Fibroblast of peridontal ligament (primary cell): ENCODE measurements around the gene P2RX2.

Experiments used
- DNase-seq: peaks from one replicate; pipeline ENCODE4 v3.0.0-alpha.2; 2010; ENCODE audit errors: extremely low read depth

P2RX2 gene

DNA sequence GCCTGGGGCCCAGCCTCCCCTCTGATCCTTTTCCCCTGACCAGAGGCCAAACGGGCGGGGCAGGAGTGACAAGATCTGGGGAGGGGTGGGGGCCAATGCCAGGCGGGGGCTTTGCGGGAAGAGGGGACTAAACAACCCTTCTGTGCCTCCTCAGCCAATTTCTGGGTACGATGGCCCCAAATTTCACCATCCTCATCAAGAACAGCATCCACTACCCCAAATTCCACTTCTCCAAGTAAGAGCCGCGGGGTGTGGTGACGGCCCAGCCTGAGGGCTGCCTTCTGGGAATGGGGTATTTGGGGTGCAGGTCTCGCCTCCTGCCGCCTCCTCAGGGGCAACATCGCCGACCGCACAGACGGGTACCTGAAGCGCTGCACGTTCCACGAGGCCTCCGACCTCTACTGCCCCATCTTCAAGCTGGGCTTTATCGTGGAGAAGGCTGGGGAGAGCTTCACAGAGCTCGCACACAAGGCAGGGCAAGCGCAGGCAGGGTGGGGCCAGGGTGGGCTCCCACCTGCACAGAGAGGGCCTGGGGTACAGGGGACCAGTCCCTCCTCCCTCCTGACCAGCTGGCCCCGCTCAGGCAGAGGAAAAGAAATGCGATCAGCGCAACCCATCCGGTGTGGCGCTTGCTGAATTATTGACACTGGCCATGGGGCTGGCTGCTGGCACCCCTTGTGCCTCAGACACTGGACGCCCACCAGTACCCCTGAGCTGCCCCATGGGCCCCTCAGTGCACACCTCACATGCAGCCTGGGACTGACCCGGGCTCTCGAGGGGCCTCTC is 1.7 kb downstream of the P2RX2 start:
- no peak for DNase-seq

DNA sequence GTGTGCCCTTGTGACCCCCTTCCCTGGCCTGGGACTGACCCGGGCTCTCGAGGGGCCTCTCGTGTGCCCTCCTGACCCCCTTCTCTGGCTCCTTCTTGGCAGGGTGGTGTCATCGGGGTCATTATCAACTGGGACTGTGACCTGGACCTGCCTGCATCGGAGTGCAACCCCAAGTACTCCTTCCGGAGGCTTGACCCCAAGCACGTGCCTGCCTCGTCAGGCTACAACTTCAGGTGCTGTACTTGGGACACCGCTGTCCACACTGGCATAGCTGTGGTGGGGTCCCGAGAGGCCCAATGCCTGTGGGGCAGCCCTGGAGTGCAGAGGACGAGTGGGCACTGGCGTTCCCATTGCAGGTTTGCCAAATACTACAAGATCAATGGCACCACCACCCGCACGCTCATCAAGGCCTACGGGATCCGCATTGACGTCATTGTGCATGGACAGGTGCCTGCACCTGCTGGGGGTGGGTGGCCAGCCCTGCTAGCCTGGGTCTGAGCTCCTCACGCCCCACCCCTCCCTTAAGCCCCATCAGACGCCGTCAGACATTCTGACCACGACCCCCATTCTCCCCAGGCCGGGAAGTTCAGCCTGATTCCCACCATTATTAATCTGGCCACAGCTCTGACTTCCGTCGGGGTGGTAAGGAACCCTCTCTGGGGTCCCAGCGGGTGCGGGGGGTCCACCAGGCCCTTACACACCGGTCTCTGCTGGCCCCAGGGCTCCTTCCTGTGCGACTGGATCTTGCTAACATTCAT is 2.5 kb downstream of the P2RX2 start:
- DNase-seq = no peak

DNA sequence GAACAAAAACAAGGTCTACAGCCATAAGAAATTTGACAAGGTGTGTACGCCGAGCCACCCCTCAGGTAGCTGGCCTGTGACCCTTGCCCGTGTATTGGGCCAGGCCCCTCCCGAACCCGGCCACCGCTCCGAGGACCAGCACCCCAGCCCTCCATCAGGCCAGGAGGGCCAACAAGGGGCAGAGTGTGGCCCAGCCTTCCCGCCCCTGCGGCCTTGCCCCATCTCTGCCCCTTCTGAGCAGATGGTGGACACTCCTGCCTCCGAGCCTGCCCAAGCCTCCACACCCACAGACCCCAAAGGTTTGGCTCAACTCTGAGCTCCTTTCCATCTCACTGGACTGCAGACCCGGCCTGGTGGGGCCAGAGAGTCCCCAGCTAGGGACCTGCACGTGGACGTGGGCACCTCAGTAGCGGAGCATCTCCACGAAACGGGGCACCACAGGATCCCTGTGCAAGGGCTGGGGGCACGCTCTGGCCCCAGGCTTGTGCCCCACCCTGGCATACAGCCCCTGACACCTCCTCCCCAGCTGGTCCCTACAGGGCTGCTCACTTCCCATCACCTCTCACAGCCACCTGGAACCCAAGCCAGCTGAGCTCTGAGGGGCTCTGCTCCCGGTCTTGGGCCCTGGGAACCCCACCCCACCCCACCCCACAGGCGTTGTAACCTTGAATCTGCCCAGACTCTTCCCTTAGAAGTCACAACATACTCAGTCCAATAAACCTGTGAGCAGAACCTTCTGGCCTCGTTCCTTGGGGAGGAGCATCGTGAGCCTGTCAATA is 3.3 kb downstream of the P2RX2 start:
- DNase-seq = no peak

DNA sequence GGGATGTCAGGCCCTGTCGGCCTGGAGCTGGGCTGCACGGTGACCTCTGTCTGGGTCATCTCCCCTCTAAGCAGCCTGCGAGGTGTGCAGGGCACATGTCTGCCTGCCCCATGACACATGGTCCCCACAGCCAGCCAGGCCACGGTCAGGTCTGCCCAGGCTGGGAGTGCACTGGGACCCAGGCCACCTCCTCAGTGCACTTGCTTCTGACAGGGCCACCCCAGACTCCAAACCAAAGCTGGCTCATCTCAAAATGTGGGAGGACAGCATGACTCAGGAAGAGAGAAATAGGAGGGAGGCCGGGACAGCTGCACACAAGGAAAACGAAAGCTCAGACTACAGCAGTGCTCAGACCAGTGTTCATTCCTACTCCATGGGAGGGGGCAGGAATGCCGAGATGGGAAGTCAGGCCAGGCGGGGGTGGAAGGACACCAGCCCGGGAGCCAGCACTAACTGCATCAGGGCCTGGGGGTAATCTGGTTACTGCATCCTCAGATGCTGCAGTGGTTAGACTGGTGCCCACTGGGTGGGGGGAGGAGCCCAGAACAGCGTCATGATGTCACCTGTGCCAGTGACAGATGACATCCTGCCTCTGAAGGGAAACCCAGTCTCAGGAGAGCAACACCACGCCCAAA is 4.0 kb downstream of the P2RX2 start:
- peak; percentile 69 for DNase-seq

DNA sequence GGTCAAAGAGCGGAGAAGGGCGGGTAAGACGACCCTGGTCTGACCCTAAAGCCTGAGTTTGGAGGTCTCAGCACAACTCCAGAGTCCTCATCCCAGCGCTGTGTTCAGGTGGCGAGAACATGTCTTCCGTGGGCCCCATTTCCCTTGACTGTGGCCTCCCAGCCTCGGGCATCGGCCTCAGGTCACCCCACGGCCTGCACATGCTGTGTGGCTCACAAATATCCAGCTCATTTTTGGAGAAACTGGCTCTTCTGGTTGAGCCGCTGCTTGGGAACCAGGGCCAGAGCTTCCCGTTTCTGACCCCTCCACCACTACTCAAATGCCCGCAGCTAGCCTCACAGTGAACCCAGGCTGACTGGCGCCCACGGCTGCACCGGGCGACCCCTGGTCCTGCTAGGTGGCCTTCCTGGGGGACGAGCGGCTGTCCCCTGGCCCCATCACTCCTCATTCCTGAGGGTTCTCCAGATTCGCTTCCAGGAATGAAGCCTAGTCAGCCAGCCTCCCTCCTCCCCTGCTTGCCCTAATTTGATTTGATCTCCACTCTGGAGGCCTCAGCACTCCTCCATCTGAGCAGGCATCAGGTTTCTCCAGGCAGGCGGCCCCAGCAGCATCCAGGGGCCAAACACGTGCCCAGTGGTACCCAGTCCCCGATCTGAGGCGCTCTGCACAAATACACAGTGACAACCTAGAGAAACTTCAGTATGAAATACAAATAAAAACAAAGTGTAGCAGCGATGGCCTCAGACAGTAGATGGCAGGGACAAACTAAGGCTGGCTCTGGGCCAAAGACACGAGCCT is 4.7 kb downstream of the P2RX2 start:
- no peak for DNase-seq

DNA sequence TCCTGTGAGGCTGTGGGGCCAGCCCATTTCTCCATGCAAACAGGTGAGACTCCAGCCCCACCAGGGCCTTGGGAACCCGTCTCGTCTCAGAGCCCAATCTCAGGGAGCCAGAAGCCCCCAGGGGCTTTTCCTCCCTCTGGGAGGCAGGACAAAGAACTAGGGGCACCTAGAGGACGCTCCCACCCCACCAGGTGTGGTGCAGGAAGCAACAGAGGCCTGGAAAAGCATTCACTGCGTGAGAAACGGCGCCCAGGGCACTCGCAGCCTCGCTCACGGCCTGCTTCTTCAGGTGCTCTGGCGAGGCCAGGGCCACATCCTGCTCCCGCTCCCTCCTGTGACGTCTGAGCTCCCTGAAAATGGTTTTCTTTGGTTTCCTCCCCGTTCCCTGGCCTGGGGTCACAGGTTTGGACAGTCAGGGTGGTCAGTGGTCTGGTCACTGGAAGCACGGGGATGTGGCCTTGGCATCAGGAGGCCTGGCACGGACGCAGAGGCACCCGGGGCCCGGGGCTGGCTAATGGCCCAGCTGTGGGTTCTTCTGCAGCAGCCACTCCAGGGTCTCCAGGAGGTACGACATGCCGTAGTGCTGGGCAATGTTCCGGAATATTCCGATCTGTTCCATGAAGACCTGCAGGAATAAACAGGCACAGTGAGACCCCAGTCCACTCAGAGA is 5.7 kb downstream of the P2RX2 start:
- DNase-seq = no peak

DNA sequence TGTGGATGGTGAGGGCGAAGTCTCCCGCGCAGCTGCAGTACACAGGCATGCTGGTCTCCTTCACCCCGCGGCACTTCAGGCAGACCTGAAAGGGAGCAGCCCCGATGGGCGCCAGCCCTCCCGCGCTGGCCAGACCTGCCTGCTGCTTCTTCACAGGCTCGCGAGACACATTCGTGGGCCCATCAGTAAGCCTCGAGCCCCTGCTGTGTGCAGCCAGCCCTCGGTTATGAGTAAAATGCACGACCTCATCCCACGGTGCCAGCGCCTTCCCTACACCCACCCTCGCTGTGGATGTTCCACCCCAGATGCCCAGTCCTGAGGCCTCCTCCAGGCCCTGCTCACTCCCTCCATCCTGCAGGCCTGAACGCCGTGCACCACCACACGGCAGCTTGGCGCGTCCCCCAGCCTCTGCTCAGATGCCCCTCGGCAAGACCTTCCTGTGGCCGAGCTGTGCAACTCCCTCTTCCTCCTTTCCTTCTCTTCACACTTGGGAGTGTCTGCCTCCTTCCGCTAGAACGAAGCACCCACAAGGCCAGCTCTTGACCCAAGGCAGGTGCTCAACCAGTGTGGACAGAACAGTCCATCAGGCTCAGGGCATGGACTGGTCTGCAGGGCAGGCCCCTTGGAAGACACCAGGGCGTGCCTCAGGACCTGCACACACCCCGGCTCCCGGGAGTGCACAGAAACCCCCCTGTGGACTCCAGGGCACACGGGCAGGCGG is 6.5 kb downstream of the P2RX2 start:
- DNase-seq = no peak

DNA sequence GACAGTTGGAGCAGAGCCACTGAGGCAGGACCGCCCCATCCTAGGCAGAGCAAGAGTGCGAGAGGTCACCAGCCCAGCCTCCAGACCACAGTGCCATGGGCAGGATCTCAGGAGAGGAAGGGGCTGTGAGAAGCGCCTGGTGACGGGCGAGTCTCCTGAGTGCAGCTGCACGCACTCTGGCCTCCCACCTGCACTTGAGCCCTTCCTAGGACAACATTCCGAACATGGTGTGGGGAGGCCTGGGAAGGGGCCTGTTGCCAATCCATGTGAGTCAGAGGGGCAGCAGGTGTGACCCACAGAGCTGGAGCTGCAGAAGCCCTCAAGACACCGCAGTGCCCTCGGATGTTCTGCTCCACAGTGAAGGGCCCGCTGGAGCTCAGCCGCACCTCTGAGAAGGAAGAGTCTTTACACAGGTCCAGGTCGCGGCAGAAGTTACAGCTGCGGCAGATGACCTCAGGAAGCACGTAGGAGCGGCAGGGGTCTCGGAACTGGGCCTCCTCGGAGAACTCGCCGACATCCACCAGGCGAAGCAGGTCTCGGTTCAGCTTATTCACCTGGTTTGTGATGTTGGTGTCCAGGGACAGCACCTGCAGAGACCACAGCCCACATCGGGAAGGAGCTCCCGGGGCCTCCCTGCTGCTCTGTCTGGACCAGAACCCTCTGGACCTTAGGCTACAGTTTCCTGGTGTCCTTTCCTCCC is 7.3 kb downstream of the P2RX2 start:
- no peak for DNase-seq

DNA sequence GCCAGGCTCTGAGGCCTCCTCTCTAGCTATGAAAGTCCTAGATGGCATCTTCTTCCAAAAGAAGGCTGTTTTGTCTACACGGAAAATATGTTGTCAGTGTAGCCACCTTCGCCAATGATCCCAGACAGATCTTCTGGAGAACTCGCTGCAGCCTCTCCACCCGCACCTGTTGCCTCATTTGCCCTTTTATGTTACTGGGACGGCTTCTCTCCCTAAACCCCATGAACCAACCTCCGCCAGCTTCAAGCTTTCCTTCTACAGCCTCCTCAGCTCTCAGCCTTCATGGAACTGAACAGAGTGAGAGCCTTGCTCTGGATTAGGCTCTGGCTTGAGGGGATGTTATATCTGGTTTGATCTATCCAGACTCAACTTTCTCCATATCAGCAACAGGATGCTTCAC is 10.8 kb downstream of the P2RX2 start:
- DNase-seq = no peak

DNA sequence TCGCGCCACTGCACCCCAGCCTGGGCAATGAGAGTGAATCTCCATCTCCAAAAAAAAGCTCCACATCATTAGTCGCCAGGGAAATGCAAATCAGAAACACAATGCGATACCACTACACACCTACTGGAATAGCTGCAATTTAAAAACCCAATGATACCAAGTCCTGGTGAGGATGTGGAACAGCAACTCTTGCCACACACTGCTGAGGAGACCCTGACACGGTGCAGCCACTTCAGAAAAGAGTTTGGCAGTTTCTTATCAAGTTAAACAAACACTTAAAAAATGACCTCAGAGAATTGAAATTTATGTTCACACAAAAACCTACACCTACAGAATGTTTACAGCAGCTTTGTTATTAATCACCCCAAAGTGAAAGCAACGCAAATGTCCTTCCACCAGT is 12.1 kb downstream of the P2RX2 start:
- DNase-seq = no peak

DNA sequence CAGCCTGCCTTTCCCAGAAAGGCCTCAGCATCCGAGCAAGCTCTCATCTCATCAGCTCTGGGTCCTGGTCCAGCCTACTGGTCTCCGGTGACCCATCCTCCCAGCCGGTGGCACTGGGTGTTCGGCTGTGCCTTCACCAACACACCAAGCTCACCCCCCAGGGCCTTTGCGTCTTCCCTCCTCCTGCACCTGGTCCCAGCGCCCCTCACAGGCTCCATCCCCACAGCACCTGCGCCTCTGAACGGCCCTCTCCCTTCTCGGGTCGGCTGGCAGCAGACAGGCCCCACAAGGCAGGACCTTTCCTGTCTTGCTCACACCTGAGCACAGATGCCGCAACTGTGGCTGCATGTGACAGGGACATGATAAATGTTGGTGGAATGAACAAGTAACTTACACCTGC is 13.1 kb downstream of the P2RX2 start:
- DNase-seq = no peak

DNA sequence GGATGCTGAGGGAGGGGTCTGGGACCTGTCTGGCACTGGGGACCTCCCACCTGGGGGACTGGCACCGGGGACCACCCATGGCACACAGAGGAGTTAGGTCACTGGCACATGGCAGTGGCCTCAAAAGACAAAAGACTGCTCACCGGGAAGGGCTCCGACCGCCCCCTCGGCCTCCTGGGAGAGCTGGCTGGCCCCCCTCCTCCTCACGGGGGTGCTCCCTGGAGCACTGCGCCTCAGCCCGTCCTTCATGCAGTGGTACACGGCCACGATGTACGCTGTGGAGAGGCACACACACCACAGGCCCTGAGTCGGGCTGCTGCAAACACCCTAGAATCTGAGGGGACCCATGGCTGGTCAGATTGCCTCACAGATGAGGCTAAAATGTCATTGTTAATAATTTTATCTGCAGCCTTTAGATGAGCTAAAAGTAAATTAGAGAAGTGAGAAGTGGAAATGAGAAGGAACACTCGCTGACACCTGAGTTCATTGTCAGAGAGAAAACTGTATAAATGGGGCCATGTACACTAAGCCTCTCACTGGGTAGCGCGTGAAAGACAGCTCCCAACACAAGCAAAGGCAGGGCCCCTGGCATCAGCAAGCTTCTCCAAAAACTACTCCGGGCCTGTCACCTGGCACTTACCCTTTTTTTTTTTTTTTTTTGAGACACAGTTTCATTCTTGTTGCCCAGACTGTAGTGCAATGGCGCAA is 14.1 kb downstream of the P2RX2 start:
- DNase-seq = no peak

DNA sequence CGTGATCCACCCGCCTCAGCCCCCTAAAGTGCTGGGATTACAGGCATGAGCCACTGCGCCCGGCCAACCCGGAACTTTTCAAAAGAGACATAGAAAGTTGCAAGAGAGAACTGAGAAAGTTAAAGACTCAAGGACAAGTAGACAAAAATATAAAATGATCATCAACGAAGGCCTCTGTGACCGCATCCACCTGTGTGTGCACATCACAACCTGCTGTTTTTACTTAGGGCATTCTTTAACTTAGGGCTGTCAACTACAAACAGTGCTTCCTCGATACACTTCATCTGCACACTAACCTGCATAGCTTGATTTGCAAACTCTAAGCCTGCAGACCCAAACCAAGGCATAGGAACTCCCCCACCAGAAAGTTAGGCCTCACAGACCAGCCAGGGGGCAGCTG is 14.8 kb downstream of the P2RX2 start:
- DNase-seq = no peak

DNA sequence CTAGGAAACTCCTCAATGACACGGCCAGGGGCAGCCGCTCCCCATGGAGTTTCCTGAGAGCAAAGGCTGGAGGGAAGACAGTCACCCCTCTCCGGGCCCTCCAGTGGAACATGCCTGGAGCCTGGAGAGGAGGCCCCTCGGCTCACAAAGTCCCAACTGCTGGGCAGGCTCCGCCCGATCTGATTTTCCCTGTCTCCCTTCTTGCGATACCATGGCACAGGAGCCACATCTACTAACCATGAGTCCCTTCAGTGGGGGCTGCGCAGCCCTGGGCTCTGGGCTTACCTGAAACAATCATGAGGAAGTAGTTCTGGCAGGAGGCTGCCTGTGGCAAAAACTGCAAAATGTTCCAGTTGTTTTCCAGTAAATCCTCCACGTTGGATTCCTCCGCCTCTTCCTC is 15.3 kb downstream of the P2RX2 start:
- DNase-seq = no peak

DNA sequence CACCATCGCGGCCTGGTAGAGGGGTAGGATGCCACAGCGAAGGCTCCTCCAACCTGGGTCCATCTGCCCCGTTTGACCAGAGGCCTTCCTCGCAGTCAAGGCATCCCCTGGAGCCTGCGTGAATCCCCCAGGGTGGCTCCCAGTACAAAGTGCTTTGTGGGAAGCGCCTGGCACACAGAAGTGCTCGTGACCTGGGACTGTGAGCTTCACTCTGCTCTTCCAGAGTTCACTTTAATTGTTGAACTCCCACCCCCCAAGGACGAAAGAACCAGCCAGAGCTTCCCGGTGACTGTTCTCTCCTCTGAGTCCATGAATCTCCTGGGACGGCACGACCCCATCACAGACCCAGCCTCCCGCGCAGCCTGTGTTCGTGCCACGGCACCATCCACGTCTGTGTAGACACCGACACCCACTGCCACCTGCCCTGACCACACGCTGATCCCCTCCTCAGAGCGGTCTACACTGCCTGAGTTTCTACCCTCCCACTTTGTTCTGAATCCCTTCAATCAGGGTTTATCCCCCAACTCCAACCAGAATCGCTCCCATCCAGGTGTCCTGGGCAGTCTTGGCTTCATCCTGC is 15.9 kb downstream of the P2RX2 start:
- DNase-seq = no peak

DNA sequence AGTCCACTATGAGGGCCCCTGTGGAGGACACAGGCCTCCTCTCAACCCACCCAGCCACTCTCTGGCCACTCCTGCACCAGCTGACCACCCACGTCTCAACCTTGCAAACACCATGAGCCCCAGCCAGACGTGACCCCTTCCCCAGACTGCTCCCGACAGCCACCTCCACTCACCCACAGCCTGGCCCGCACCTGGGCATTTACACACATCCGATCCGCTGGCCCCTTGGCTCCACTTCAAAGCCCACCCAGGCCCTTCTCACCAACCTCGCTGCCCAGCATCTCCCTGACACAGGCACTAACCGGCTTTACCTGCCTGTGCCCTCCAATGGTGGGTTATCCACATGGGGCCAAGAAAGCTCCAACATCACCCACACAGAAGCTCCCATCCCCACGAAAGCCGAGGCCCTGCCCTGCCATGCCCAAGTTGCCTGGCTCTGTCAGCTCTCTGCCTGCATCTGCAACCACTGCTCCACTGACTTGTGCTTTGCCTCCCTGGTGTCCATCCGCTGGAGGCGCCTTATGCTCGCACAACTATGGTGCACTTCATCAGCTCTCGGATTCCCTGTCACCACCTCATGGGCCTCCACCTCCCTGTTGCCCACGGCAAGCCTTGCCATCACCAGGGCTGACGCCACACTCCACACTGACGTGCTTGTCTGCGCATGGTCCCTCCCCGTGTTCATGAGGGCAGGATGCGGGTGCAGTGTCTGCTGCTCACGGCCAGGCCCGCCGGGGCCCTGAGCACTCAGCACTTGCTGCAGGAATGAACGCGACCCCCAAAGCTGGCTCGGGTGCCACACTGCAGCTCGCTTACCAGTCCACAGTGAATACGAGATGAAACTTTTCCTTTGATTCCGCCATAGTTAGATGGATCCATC is 16.7 kb downstream of the P2RX2 start:
- DNase-seq = no peak

DNA sequence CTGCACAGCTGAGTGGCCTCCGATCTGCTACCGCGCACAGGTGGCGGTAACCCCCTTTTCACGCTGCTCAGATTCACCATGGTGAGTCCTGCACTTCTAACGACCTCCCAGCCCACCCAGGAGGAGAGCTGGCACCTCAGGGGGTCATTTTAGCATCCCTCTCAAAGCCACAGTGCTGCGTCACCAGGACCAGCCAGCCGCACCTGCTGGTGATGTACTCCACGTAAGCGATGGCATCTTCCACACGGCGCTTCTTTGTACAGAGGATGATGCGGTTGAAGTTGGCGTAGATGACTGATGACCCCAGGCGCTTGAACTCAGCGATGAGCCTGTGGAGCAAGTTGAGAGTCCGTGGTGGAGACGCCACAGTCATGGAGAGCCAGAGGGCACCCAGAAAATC is 19.2 kb downstream of the P2RX2 start:
- no peak for DNase-seq
